Testis (tissue), 3 donors: Measurements from ENCODE around the gene TNS3. TPM values are rescaled to one million over a fixed set of nuclear protein-coding genes. Genes with fewer than 3 reads are reported as not detected.

Source experiments
- DNase-seq: peaks from one replicate; pipeline ENCODE4 v3.0.0-alpha.2; 2019
- H3K27ac ChIP-seq, 2 donors: fragments of 200-600 bp; sonication (generic); one replicate each; pipeline ENCODE4 v1.5.1; 2019
- H3K27me3 ChIP-seq: fragments of 200-600 bp; sonication (generic); one replicate; pipeline ENCODE4 v1.5.1; 2019
- H3K36me3 ChIP-seq: fragments of 200-600 bp; sonication (generic); one replicate; pipeline ENCODE4 v1.5.1; 2017; ENCODE audit warnings: low read depth; ENCODE audit errors: missing control alignments
- H3K4me1 ChIP-seq: fragments of 200-600 bp; sonication (generic); one replicate; pipeline ENCODE4 v1.5.1; 2019
- H3K4me3 ChIP-seq, 2 donors: fragments of 200-600 bp; sonication (generic); one replicate each; pipeline ENCODE4 v1.5.1; 2017 to 2019
- H3K9me3 ChIP-seq: fragments of 200-600 bp; sonication (generic); one replicate; pipeline ENCODE4 v1.5.1; 2017
- CTCF ChIP-seq, 3 experiments: fragments of 450-650 bp in 2 of 3; fragments of 200-600 bp in 1 of 3; sonication (generic) in 1 of 3; IDR thresholded peaks; one replicate each; pipeline ENCODE4 v1.5.1; 2016 to 2019; ENCODE audit warnings: antibody characterized with exemption in 3 of 3, mild to moderate bottlenecking in 2 of 3, moderate library complexity in 1 of 3
- POLR2A ChIP-seq: fragments of 450-650 bp; IDR thresholded peaks from one replicate; pipeline ENCODE4 v1.6.1; 2017; ENCODE audit warnings: antibody characterized with exemption, mild to moderate bottlenecking, moderate library complexity
- WGBS, 2 donors: methylation state at CpG; one replicate each; pipeline ENCODE4 v1.1.5; 2018; 5-methylcytosine and 5-hydroxymethylcytosine counted together
- intact Hi-C: fragments of 100-400 bp; cut with DNase I; formaldehyde crosslinking; loops from one replicate; pipeline ENCODE4 v1.15.1; 2023; ENCODE audit warnings: low total_unique reads
- polyA plus RNA-seq: library from polyadenylated mRNA; stranded (reverse); fragments of 350-450 nt; fragmentation: Illumina TruSeq; extraction: RNeasy Lipid Tissue Mini Kit (QIAGEN cat#74804); gene quantifications from one replicate; pipeline ENCODE4 v1.2.3, GENCODE V29; 2014; ENCODE audit warnings: low read depth, low replicate concordance; ENCODE audit not compliant: insufficient read depth
- total RNA-seq, 2 donors: library from RNA; depleted of rRNA; stranded (reverse); fragments of >200 nt; gene quantifications; one replicate each; pipeline ENCODE4 v1.2.3, GENCODE V29; 2016

TNS3 gene
- total and polyA plus RNA-seq, 3 donors from 2014 or later: 28.5 to 93.5 (median 60.0) TPM

- Histone ChIP-seq H3K9me3 (no peaks in the 10 kb centered on the region), H3K27me3 (no peaks in the 10 kb centered on the region), H3K36me3 (no peaks in the 10 kb centered on the region), H3K4me3 (no peak overlapping the region), H3K27ac (no peak overlapping the region), H3K4me1 (no peaks in the 10 kb centered on the region)
- DNase-seq: no peak
- WGBS, 2 donors: 91% methylated on average over 12 of the region's 12 CpGs
- intact Hi-C loops: no loop called here
- TF ChIP-seq CTCF (IDR thresholded peaks at IDR 0.05): no peak
Measured at GRCh38 chr7:47336472-47337425, 245.2 kb downstream of the TNS3 start.

GRCh38 chr7:47335557-47336471, 246.1 kb downstream of the TNS3 start:
- H3K4me1 ChIP-seq: no peaks in the 10 kb centered on the region
- H3K36me3 ChIP-seq: no peaks in the 10 kb centered on the region
- H3K9me3 ChIP-seq: no peaks in the 10 kb centered on the region
- 63 to 79% methylated on average over 10 of the region's 10 CpGs for WGBS, 2 donors
- no peaks in the 10 kb centered on the region for H3K27me3 ChIP-seq
- intact Hi-C loops: no loop called here
- no peak overlapping the region for H3K4me3 ChIP-seq
- no peak overlapping the region for H3K27ac ChIP-seq
- DNase-seq: no peak
- TF ChIP-seq POLR2A: no peak
- TF ChIP-seq CTCF (IDR thresholded peaks at IDR 0.05): no peak

GRCh38 chr7:47335071-47335470, 246.8 kb downstream of the TNS3 start:
- Histone ChIP-seq H3K27ac (no peak overlapping the region), H3K4me3 (no peak overlapping the region), H3K36me3 (no peaks in the 10 kb centered on the region), H3K4me1 (no peaks in the 10 kb centered on the region), H3K9me3 (no peaks in the 10 kb centered on the region), H3K27me3 (no peaks in the 10 kb centered on the region)
- 94 to 97% methylated on average over 6 of the region's 6 CpGs for WGBS, 2 donors
- intact Hi-C loops: no loop called here
- no peak for DNase-seq
- TF ChIP-seq POLR2A (no peak), CTCF (IDR thresholded peaks at IDR 0.05) (no peak)

GRCh38 chr7:47333959-47334358, 248.0 kb downstream of the TNS3 start:
- whole genome bisulfite sequencing, 2 donors: 88 to 91% methylated on average over 2 of the region's 2 CpGs
- no peak overlapping the region for H3K27ac ChIP-seq
- no peaks in the 10 kb centered on the region for H3K36me3 ChIP-seq
- peaks cover 5% of the 10 kb centered on the region for H3K4me1 ChIP-seq
- no peak for TF ChIP-seq POLR2A
- TF ChIP-seq CTCF (IDR thresholded peaks at IDR 0.05): no peak
- intact Hi-C loops: no loop called here
- H3K27me3 ChIP-seq: no peaks in the 10 kb centered on the region
- H3K4me3 ChIP-seq: no peak overlapping the region
- DNase-seq: no peak
- no peaks in the 10 kb centered on the region for H3K9me3 ChIP-seq
